Activated naive CD8-positive, alpha-beta T cell (primary cell): ENCODE data around the gene GSAP.

Source experiments
- H3K27ac Mint-ChIP-seq: one replicate; pipeline ENCODE4 v1.8.0; 2021; ENCODE audit warnings: mixed read lengths
- H3K27me3 Mint-ChIP-seq: one replicate; pipeline ENCODE4 v1.8.0; 2021; ENCODE audit warnings: mixed read lengths
- H3K36me3 Mint-ChIP-seq: one replicate; pipeline ENCODE4 v1.8.0; 2021; ENCODE audit warnings: mixed read lengths
- H3K4me1 Mint-ChIP-seq: one replicate; pipeline ENCODE4 v1.8.0; 2021; ENCODE audit warnings: low read depth, mixed read lengths
- H3K4me3 Mint-ChIP-seq: one replicate; pipeline ENCODE4 v1.8.0; 2021; ENCODE audit warnings: mild to moderate bottlenecking, mixed read lengths
- H3K9me3 Mint-ChIP-seq: one replicate; pipeline ENCODE4 v1.8.0; 2021; ENCODE audit warnings: low read depth, mixed read lengths

GSAP gene

GRCh38 chr7:77370606-77371005 is 45.5 kb downstream of the GSAP start:
- H3K27me3 Mint-ChIP-seq = no peaks in the 10 kb centered on the region
- H3K9me3 Mint-ChIP-seq = peaks cover 4% of the 10 kb centered on the region
- H3K36me3 Mint-ChIP-seq = peaks cover 41% of the 10 kb centered on the region
- H3K4me3 Mint-ChIP-seq = no peak overlapping the region
- no peak overlapping the region for H3K27ac Mint-ChIP-seq
- H3K4me1 Mint-ChIP-seq = no peaks in the 10 kb centered on the region

- H3K4me3 Mint-ChIP-seq = no peak overlapping the region
- no peak overlapping the region for H3K27ac Mint-ChIP-seq
- no peaks in the 10 kb centered on the region for H3K27me3 Mint-ChIP-seq
- H3K36me3 Mint-ChIP-seq = peaks cover 41% of the 10 kb centered on the region
- peaks cover 4% of the 10 kb centered on the region for H3K9me3 Mint-ChIP-seq
- H3K4me1 Mint-ChIP-seq = no peaks in the 10 kb centered on the region
Measured at GRCh38 chr7:77368974-77369373, 47.2 kb downstream of the GSAP start.

DNA sequence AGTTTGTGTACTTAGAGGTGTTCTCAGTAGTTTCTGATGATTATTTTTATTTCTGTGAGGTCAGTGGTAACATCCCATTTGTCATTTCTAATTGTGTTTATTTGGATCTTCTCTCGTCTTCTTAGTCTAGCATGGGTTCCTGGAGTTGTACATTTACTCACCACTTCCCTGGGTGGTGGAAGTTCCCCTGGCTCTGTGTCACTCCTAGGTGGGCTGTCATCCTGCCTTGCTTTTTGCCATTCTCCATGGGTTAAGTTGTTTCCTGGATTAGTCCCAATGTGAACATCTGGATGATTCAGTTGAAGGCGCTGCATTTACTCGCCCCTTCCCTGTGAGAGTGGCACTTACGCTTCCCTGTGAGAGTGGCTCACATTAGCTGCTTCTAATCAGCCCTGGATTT is 48.2 kb downstream of the GSAP start:
- Mint-ChIP-seq H3K4me3 (no peak overlapping the region), H3K36me3 (peaks cover 37% of the 10 kb centered on the region), H3K9me3 (peaks cover 4% of the 10 kb centered on the region), H3K4me1 (no peaks in the 10 kb centered on the region), H3K27me3 (no peaks in the 10 kb centered on the region), H3K27ac (no peak overlapping the region)

- H3K36me3 Mint-ChIP-seq = peaks cover 17% of the 10 kb centered on the region
- no peak overlapping the region for H3K27ac Mint-ChIP-seq
- no peaks in the 10 kb centered on the region for H3K4me1 Mint-ChIP-seq
Measured at GRCh38 chr7:77362905-77363304, 53.2 kb downstream of the GSAP start.

DNA sequence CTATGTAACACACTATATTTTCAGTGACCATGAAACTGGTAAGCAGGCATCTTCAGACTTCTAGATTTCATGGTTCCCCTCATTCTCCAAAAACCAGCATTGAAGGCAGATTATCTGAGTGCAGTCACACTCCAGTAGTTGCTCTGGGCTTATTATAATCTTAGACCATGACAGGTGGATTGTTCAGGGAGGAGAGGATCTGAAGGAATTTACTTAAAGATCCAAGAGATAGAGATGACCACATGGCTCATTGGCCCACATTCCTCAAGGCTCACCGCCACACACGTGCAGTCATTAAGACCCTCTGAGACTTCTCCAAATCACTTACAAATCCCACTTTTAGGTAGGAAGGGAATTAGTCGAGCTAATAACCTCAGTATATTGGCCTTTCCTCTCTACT is 55.2 kb downstream of the GSAP start:
- Mint-ChIP-seq H3K36me3 (peaks cover 6% of the 10 kb centered on the region), H3K9me3 (no peaks in the 10 kb centered on the region), H3K4me3 (no peak overlapping the region), H3K27me3 (no peaks in the 10 kb centered on the region), H3K27ac (no peak overlapping the region), H3K4me1 (peaks cover 4% of the 10 kb centered on the region)

More at GRCh38 chr7:77362905-77363304, 53.2 kb downstream of the GSAP start:
- Mint-ChIP-seq H3K9me3 (peaks cover 4% of the 10 kb centered on the region), H3K27me3 (no peaks in the 10 kb centered on the region), H3K4me3 (no peak overlapping the region)

- peaks cover 2% of the 10 kb centered on the region for H3K36me3 Mint-ChIP-seq
- no peaks in the 10 kb centered on the region for H3K27me3 Mint-ChIP-seq
- no peak overlapping the region for H3K4me3 Mint-ChIP-seq
Measured at GRCh38 chr7:77360104-77360503, 56.0 kb downstream of the GSAP start.

GRCh38 chr7:77359599-77359998 is 56.5 kb downstream of the GSAP start:
- H3K4me1 Mint-ChIP-seq = peaks cover 13% of the 10 kb centered on the region
- no peaks in the 10 kb centered on the region for H3K27me3 Mint-ChIP-seq
- peaks cover 2% of the 10 kb centered on the region for H3K36me3 Mint-ChIP-seq
- no peaks in the 10 kb centered on the region for H3K9me3 Mint-ChIP-seq
- no peak overlapping the region for H3K4me3 Mint-ChIP-seq
- H3K27ac Mint-ChIP-seq = no peak overlapping the region

More at GRCh38 chr7:77360104-77360503, 56.0 kb downstream of the GSAP start:
- Mint-ChIP-seq H3K4me1 (peaks cover 8% of the 10 kb centered on the region), H3K9me3 (no peaks in the 10 kb centered on the region), H3K27ac (no peak overlapping the region)

- H3K4me3 Mint-ChIP-seq = no peak overlapping the region
Measured at GRCh38 chr7:77354914-77355313, 61.2 kb downstream of the GSAP start.

DNA sequence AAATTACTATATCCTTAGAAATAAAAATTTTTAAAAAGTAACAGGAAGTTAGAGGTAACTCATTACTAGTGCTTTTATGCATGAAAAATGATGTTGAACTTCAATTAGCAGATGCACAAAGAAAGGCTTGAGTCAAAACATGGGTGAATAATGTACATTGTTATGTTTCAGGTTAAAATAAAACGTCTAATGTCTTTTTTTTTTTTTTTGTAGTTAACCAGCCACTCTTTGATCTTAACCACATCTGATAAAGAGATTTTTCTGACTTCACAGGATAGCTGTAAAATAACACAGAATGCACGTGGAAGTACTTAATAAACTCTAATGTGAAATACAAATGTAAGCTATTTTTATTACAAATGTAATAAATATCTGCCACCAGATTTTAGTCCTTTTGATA is 61.7 kb downstream of the GSAP start:
- peak overlapping the region; percentile 31 for H3K27ac Mint-ChIP-seq
- H3K36me3 Mint-ChIP-seq = peaks cover 2% of the 10 kb centered on the region
- H3K27me3 Mint-ChIP-seq = no peaks in the 10 kb centered on the region
- H3K4me1 Mint-ChIP-seq = peaks cover 54% of the 10 kb centered on the region
- H3K9me3 Mint-ChIP-seq = no peaks in the 10 kb centered on the region
- H3K4me3 Mint-ChIP-seq = no peak overlapping the region

More at GRCh38 chr7:77354914-77355313, 61.2 kb downstream of the GSAP start:
- no peaks in the 10 kb centered on the region for H3K27me3 Mint-ChIP-seq
- H3K27ac Mint-ChIP-seq = no peak overlapping the region
- H3K36me3 Mint-ChIP-seq = peaks cover 2% of the 10 kb centered on the region
- no peaks in the 10 kb centered on the region for H3K9me3 Mint-ChIP-seq
- H3K4me1 Mint-ChIP-seq = peaks cover 53% of the 10 kb centered on the region

DNA sequence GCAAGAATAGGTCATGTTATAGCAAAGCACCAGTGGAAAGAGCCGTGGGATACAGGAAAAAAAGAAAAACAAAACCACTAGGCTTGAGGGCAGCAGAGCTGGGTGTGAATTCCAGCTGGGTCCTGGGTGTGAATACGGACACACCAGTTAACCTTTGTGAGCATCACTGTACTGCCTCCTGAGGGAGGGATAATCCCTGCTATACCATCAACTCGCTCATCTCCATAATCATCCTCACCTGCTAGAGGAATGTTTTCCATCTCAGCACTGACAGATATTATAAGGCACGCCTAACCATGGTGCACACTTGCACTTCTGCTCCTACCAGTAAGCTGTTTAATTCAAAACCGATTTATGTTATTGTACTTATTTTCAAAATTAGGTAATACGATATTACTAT is 62.2 kb downstream of the GSAP start:
- no peaks in the 10 kb centered on the region for H3K27me3 Mint-ChIP-seq
- H3K4me3 Mint-ChIP-seq = peak overlapping the region; percentile 24
- H3K36me3 Mint-ChIP-seq = peaks cover 2% of the 10 kb centered on the region
- H3K27ac Mint-ChIP-seq = peak overlapping the region; percentile 31
- H3K9me3 Mint-ChIP-seq = no peaks in the 10 kb centered on the region
- peaks cover 60% of the 10 kb centered on the region for H3K4me1 Mint-ChIP-seq

GRCh38 chr7:77353407-77353721 is 62.8 kb downstream of the GSAP start:
- peaks cover 2% of the 10 kb centered on the region for H3K36me3 Mint-ChIP-seq
- H3K4me3 Mint-ChIP-seq = peak overlapping the region; percentile 39
- H3K27me3 Mint-ChIP-seq = no peaks in the 10 kb centered on the region
- peak overlapping the region; percentile 95 for H3K27ac Mint-ChIP-seq
- H3K4me1 Mint-ChIP-seq = peaks cover 65% of the 10 kb centered on the region
- H3K9me3 Mint-ChIP-seq = no peaks in the 10 kb centered on the region

- Mint-ChIP-seq H3K4me1 (peaks cover 68% of the 10 kb centered on the region), H3K9me3 (no peaks in the 10 kb centered on the region), H3K27ac (peak overlapping the region; percentile 95), H3K27me3 (no peaks in the 10 kb centered on the region), H3K36me3 (peaks cover 2% of the 10 kb centered on the region), H3K4me3 (peak overlapping the region; percentile 39)
Measured at GRCh38 chr7:77352665-77353406, 63.3 kb downstream of the GSAP start.

- Mint-ChIP-seq H3K36me3 (no peaks in the 10 kb centered on the region), H3K27ac (peak overlapping the region; percentile 95), H3K4me1 (peaks cover 71% of the 10 kb centered on the region), H3K27me3 (no peaks in the 10 kb centered on the region), H3K4me3 (peak overlapping the region; percentile 79), H3K9me3 (no peaks in the 10 kb centered on the region)
Measured at GRCh38 chr7:77351539-77352004, 64.6 kb downstream of the GSAP start.

GRCh38 chr7:77349141-77349540 is 67.0 kb downstream of the GSAP start:
- Mint-ChIP-seq H3K27ac (no peak overlapping the region), H3K4me3 (no peak overlapping the region), H3K9me3 (no peaks in the 10 kb centered on the region), H3K36me3 (no peaks in the 10 kb centered on the region), H3K4me1 (peaks cover 53% of the 10 kb centered on the region), H3K27me3 (no peaks in the 10 kb centered on the region)

DNA sequence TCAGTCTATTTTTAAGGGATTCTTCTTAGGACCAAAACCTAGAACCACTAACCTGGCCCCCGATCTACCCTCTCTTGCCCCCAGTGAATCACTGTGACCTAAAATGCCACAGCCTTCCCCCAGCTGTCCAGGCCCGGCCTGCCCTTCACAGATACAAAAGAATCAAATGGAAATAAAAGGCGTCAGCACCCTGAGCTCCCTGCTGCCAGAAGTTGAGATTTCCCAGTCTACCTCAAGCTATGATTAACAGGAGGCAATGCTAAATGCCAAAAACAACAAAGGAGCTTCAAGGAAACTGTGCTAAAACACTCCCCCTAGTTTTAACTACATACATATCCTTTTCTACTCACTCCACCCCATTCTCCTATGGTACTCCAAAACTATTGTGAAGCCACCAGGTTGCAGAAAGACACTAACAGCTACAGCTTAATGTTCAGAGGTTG is 67.8 kb downstream of the GSAP start:
- Mint-ChIP-seq H3K27ac (no peak overlapping the region), H3K4me1 (peaks cover 46% of the 10 kb centered on the region)

GRCh38 chr7:77346441-77346840 is 69.7 kb downstream of the GSAP start:
- Mint-ChIP-seq H3K4me3 (no peak overlapping the region), H3K27ac (no peak overlapping the region), H3K9me3 (no peaks in the 10 kb centered on the region), H3K4me1 (peaks cover 26% of the 10 kb centered on the region), H3K36me3 (no peaks in the 10 kb centered on the region), H3K27me3 (no peaks in the 10 kb centered on the region)

More for the DNA sequence above, 67.8 kb downstream of the GSAP start:
- Mint-ChIP-seq H3K4me3 (no peak overlapping the region), H3K36me3 (no peaks in the 10 kb centered on the region), H3K27me3 (no peaks in the 10 kb centered on the region), H3K9me3 (no peaks in the 10 kb centered on the region)
